Stimulated activated CD8-positive, alpha-beta memory T cell treated with anti-CD3 and anti-CD28 coated beads, Interleukin-4, amount 100 ng/mL, for 1 hour (primary cell): ENCODE measurements around the gene CAB39L.

Experiments
- DNase-seq, 2 donors: peaks; one replicate each; pipeline ENCODE4 v3.0.0-alpha.2; 2020; ENCODE audit warnings: low read depth in 2 of 2, low spot score in 1 of 2

The CAB39L gene

GRCh38 chr13:49314344-49314882, 129.5 kb downstream of the CAB39L start:
- DNase-seq: no peak

GRCh38 chr13:49311816-49312215, 132.0 kb downstream of the CAB39L start:
- no peak for DNase-seq

GRCh38 chr13:49310251-49310650, 133.6 kb downstream of the CAB39L start:
- no peak for DNase-seq

- DNase-seq: no peak
Measured at GRCh38 chr13:49308921-49309408, 134.9 kb downstream of the CAB39L start.

- no peak for DNase-seq
Measured at GRCh38 chr13:49308097-49308875, 135.6 kb downstream of the CAB39L start.

GRCh38 chr13:49307365-49307764, 136.5 kb downstream of the CAB39L start:
- DNase-seq: no peak

- no peak for DNase-seq
Measured at GRCh38 chr13:49305792-49306425, 138.0 kb downstream of the CAB39L start.

- DNase-seq: no peak
Measured at GRCh38 chr13:49304763-49305700, 138.8 kb downstream of the CAB39L start.

- no peak for DNase-seq
Measured at GRCh38 chr13:49304356-49304755, 139.5 kb downstream of the CAB39L start.

GRCh38 chr13:49303533-49304252, 140.2 kb downstream of the CAB39L start:
- no peak for DNase-seq

GRCh38 chr13:49302817-49303216, 141.0 kb downstream of the CAB39L start:
- DNase-seq: no peak

- no peak for DNase-seq
Measured at GRCh38 chr13:49302222-49302621, 141.6 kb downstream of the CAB39L start.

- peak; percentile 25 to 39 for DNase-seq
Measured at GRCh38 chr13:49300739-49301589, 142.9 kb downstream of the CAB39L start.

- no peak for DNase-seq
Measured at GRCh38 chr13:49300276-49300675, 143.6 kb downstream of the CAB39L start.

GRCh38 chr13:49298903-49299605, 144.8 kb downstream of the CAB39L start:
- DNase-seq: no peak

GRCh38 chr13:49298416-49298815, 145.4 kb downstream of the CAB39L start:
- DNase-seq: no peak

GRCh38 chr13:49297338-49297737, 146.5 kb downstream of the CAB39L start:
- DNase-seq: no peak

- no peak for DNase-seq
Measured at GRCh38 chr13:49296659-49297058, 147.2 kb downstream of the CAB39L start.

GRCh38 chr13:49295244-49295643, 148.6 kb downstream of the CAB39L start:
- DNase-seq: no peak
